Esophagus muscularis mucosa (tissue), 3 donors: ENCODE measurements around the gene ZFX.

ENCODE experiments used
- POLR2AphosphoS5 ChIP-seq, 2 donors: sonication (generic); formaldehyde crosslinking; IDR thresholded peaks; one replicate each; pipeline ENCODE4 v1.6.1; 2017; ENCODE audit warnings: antibody characterized with exemption in 2 of 2
- TF ChIP-seq, protein P1 (sequence below), 3 experiments: fragments of 200-600 bp in 2 of 3; fragments of 450-650 bp in 1 of 3; sonication (generic) in 2 of 3; IDR thresholded peaks; one replicate each; pipeline ENCODE4 v1.5.1; 2017 to 2019; ENCODE audit warnings: antibody characterized with exemption in 3 of 3, mild to moderate bottlenecking in 2 of 3, moderate library complexity in 1 of 3

- TF ChIP-seq, protein P1, sequence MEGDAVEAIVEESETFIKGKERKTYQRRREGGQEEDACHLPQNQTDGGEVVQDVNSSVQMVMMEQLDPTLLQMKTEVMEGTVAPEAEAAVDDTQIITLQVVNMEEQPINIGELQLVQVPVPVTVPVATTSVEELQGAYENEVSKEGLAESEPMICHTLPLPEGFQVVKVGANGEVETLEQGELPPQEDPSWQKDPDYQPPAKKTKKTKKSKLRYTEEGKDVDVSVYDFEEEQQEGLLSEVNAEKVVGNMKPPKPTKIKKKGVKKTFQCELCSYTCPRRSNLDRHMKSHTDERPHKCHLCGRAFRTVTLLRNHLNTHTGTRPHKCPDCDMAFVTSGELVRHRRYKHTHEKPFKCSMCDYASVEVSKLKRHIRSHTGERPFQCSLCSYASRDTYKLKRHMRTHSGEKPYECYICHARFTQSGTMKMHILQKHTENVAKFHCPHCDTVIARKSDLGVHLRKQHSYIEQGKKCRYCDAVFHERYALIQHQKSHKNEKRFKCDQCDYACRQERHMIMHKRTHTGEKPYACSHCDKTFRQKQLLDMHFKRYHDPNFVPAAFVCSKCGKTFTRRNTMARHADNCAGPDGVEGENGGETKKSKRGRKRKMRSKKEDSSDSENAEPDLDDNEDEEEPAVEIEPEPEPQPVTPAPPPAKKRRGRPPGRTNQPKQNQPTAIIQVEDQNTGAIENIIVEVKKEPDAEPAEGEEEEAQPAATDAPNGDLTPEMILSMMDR (IDR thresholded peaks at IDR 0.05): peak in 1 of 3 experiments; percentile 30
- peak; percentile 32 to 57 for TF ChIP-seq POLR2AphosphoS5 (IDR thresholded peaks at IDR 0.05)
These were observed at the start of gene ZFX for GRCh38 chrX:24149351-24150050.
